ENCODE measurements around the gene SLC25A36.
"Not testable (repeated sequence)": the region's sequence is repeated elsewhere in the genome, so short reads cannot be mapped to it uniquely, and the experiment has no call there.

The SLC25A36 gene

DNA sequence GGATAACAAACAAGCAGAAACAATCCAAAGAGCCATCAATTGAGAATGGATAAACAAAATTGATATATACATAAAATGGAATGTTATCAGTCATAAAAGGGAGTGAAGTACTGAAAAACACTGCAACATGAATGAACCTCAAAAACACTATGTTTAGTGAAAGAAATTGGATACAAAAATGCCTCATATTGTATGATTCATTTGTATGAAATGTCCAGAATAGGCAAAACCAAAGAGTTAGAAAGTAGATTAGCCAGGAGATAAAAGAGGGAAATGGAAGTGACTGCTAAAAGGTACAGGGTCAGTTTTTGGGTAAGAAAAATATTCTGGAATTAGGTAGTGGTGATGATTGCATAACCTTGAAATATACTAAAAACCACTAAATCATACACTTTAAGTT lies 9.8 kb upstream of the SLC25A36 start:
- no peak for DNase-seq

GRCh38 chr3:140933109-140933508 lies 8.5 kb upstream of the SLC25A36 start:
- no peak for DNase-seq

DNA sequence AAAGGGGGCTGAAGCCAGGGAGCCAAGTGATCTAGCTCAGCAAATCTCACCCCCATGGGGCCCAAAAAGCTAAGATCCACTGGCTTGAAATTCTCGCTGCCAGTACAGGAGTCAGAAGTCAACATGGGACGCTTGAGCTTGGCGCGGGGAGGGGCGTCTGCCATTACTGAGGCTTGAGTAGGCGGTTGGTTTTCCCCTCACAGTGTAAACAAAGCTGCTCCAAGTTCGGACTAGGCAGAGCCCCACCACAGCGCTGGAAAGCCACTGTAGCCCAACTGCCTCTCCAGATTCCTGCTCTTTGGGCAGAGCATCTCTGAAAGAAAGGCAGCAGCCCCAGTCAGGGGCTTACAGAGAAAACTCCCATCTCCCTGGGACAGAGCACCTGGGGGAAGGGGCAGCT lies 8.1 kb upstream of the SLC25A36 start:
- DNase-seq = no peak

- DNase-seq = not testable (repeated sequence)
Observed at GRCh38 chr3:140939305-140939704, 2.3 kb upstream of the SLC25A36 start.

- no peak for DNase-seq
Observed at GRCh38 chr3:140941090-140941433, 574 bp upstream of the SLC25A36 start.

DNA sequence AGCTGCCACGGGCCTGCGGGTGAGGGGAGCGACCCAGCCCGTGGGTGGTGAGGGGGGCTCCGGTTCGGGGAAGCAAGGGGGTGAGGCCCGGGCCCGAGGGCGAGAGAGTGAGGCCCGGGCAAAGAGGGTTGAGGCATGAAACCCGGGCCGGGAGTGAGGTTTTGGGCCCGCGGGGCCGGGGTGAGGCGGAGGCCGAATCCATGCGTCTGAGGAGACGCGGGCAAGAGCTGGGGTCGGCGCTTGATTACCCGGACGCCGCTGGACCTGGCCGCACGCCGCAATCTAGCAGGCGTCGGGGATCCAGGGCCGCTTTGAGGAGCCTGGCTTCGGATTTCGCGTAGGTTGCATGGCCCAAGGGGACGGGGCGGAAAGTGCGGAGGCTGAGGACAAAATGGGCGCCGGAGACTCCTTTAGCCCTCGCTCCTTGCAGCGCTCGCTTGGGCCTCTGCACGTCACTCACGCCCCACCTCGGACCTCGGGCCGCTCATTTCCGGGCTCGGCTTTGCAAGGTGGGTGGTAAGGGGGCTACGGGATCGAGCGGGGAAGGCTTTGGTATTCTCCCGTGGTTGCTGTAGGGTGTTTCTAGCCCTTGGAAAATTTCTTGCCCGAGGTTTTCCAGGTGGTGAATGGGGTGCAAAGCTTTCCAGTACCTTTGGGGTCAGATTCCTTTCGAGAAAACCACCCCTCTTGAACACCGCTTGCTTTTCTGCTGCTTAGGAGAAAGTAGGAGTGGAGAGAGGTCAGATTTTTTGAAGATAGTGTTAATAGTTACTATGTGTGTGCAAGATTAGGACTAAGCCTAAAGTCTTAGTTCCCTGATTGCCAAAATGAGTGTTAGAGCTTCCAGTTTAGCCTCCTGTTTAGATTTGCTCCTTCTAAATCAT lies 827 bp downstream of the SLC25A36 start:
- DNase-seq = peak; percentile 19

GRCh38 chr3:140943781-140944552 lies 2.3 kb downstream of the SLC25A36 start:
- no peak for DNase-seq

- DNase-seq = no peak
Observed at GRCh38 chr3:140948460-140949249, 7.0 kb downstream of the SLC25A36 start.

- DNase-seq = no peak
Observed at GRCh38 chr3:140950144-140950543, 8.5 kb downstream of the SLC25A36 start.

- no peak for DNase-seq
Observed at GRCh38 chr3:140950863-140951262, 9.2 kb downstream of the SLC25A36 start.

DNA sequence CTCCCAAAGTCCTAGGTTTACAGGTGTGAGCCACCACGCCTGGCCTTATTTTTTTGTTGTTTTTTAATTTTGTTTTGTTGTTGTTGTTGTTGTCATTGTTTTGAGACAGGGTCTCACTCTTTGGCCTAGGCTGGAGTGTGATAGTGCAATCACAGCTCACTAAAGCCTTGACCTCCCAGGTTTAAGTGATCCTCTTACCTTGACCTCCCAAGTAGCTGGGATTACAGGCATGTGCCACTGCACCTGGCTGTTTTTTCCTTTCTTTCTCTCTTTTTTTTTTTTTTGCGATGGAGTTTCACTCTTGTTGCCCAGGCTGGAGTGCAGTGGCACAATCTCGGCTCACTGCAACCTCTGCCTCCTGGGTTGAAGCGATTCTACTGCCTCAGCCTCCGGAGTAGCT lies 10.1 kb downstream of the SLC25A36 start:
- DNase-seq = not testable (repeated sequence)

DNA sequence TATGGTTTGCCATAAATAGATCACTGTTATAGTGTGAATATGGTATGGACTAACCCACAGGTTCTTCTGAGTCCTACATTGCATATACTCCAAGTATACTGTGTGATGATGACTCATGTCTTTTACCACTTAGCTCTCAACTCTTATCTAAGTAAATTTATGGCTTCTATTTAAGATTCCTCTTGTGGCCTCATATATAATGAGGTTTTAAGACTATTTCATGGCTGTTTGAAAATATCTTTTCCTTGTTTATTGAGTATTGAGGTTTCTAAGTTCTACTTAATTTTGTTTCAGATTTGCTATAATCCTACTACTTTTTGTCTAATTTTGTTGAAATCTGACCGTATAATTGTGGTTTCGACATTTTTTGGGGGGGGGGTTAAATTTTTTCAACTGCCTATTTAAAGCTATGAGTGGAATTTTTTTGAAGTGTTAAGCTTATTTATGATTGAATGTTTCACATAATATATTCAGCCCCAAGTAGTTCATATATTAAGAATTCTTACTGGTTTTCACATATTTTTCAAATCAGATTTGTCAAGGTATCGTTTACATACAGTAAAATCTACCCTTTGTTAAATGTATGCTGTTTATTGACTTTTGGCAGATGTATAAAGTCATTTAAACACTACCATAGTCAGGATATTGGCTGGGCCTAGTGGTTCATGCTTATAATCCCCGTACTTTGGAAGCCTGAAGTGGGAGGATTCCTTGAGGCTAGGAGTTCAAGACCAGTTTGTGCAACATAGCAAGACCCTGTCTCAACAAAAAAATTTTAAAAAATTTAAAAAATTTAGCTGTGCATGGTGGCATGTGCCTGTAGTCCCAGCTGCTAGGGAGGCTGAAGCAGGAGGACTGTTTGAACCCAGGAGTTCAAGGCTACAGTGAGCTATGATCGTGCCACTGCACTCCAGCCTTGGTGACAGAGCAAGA lies 11.7 kb downstream of the SLC25A36 start:
- no peak for DNase-seq

GRCh38 chr3:140954576-140954975 lies 12.9 kb downstream of the SLC25A36 start:
- DNase-seq = no peak

GRCh38 chr3:140955645-140956044 lies 14.0 kb downstream of the SLC25A36 start:
- no peak for DNase-seq

DNA sequence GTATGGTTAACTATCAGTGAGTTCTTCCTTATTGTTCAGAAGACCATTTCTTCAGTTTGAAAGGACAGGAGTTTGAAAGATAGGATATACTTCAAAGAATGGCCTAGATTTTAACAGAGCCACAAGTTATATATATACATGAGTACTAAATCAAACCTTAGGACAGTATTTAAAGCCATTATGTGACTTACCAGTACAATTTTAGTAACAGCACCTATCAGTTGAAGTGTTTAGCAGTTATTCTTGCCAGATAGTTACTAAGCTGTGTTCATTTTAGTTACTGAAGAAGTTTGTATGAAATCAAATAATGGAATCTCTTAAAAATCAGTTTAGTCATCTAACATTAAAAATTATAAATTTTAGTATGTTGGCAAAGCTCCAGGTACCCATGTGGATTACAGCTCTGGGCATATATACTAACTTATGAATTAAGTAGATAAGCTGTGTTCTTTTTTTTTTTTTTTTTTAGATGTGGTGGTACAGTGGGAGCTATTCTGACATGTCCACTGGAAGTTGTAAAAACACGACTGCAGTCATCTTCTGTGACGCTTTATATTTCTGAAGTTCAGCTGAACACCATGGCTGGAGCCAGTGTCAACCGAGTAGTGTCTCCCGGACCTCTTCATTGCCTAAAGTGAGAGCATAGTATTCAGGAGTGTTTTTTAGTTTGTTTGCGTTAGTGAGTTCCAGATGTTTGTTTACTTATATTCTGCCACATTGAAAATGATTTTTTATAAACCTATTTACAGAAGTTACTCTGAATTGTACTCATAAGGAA lies 14.6 kb downstream of the SLC25A36 start:
- no peak for DNase-seq

DNA sequence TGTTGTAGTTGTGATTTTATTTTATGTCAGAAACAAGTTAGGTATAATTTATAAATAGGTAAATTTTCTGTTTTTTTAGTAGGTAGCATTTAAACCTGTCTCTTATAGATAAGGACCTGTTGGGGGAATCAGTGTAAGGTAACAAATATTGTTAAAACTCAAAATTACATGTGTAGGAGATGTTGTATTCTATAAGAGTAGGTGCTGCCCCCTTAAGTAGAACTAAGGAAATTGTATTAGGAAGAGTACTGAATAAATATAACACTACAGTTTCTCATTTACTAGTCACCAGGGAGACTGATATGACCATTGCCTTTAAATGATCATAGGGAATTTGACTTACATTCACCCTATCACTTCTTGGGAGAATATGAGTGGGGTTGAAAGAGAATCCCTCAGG lies 31.2 kb downstream of the SLC25A36 start:
- DNase-seq = no peak

DNA sequence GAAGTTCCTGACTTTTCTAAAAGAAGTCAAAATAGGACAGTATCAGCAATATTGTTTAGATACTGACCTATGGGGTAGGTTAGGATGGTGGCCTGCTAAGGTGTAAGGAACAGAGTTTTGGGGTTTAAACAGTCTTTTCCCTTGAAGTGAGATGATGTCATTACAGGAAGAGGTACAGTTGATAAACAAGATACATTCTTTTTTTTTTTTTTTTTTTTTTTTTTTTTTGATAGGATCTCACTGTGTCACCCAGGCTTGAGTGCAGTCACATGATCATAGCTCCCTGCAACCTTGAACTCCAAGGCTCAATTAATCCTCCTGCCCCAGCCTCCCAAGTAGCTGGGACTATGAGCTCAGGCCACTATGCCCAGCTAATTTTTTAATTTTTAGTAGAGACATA lies 33.3 kb downstream of the SLC25A36 start:
- DNase-seq = no peak

DNA sequence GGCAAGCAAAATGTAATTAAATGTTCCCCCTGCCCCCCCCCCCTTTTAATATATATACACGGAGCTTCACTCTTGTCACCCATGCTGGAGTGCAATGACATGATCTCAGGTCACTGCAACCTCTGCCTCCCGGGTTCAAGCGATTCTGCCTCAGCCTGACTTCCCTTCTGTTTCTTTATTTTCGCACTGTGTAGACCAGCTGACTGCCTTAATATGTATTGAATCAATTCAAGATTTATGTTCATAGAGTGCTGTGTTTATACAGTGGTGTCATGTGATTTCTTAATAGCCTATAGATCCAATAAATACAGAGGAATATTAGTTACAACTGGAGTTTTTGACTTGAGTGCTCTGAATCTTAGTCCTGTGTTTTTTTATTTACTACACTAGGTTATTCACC lies 39.0 kb downstream of the SLC25A36 start:
- DNase-seq = no peak

- DNase-seq = not testable (repeated sequence)
Observed at GRCh38 chr3:140987792-140988191, 46.2 kb downstream of the SLC25A36 start.

GRCh38 chr3:140994316-140994715 lies 52.7 kb downstream of the SLC25A36 start:
- no peak for DNase-seq

GRCh38 chr3:140994861-140995260 lies 53.2 kb downstream of the SLC25A36 start:
- DNase-seq = not testable (repeated sequence)
